GM18498 (cell line): Measurements from ENCODE around the gene EIF4E2.
"Not testable (repeated sequence)": the region's sequence is repeated elsewhere in the genome, so short reads cannot be mapped to it uniquely, and the experiment has no call there.

ENCODE experiments used
- ATAC-seq: cut with Tn5 transposase; IDR thresholded peaks from one replicate; pipeline ENCODE4 v1.9.1; 2021; ENCODE audit warnings: mild to moderate bottlenecking, moderate library complexity; ENCODE audit not compliant: unreplicated experiment

Gene EIF4E2

DNA sequence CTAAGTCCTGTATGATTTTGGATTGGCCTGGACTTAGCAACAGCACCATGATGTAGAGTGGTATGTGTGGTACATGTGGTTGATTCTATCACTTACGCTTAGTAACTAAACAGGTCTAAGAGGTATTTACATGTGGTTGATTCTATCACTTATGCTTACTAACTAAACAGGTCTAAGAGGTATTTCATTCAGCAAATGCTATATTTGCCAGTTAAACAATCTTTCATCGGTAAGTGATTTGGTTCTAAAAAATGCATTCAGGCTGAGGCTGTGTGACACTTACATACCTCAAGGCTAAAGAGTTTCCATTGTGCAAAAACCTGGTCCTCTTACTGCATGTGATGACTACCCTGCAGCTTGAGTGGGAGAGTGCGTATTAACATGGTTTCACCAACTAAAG, 13.1 kb downstream of the EIF4E2 start:
- ATAC-seq, result no peak

DNA sequence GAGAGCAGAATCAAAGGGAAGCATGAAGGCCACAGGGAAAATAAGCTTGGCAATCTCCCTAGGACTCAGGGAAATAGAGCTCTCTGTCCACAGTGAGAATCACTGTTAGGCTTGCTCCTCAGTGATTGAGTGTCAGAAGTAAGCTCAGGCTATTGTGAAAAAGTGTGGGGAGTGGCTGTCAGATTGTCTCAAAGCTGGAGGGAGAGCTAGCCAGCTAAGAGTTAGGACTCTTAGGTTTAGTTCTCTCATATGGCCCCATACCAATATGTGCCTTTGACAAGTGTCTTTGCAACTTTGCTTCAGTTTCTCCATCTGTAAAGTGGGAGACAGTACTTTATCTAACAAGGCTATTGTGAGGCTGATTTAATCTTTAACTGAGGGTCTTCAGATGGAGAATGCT, 17.2 kb downstream of the EIF4E2 start:
- no peak for ATAC-seq

DNA sequence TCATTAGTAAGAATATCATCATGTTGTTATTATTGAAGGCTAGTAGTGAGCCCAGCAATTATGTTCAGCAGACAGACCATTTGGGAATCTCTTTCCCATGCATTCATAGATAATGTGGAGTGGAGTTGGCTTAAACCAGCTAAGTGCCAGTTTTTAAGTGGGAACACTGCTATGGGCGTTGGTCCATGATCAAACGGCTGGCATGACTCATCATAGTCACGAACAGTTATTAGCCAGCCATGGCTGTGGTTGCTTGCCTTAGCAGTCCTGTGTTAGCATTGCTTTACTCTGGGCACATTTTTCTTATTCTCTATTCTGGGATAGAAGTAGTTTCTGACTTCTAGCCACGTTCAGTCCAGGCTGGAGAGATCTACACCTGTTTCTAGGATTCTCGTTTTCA, 17.7 kb downstream of the EIF4E2 start:
- no peak for ATAC-seq

DNA sequence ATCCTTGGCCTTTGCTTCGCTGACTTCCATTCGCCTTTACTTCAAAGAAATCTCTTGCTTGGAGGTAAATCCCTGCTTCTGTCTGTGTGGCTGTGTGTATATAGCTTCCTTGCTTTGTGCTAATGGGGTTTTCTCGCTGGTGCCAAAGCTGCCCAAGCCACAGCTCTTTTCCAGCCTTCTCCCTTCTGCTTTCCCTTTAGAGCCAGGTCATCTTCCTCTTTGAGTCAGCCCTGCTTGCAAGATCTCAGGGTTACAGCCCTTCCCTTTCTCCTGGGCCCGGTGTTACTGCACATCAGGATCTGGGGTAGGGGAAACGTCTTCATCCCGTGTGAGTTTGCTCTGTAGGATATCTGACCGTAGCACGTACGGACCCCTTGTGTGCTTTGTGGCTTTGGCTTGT, 19.1 kb downstream of the EIF4E2 start:
- no peak for ATAC-seq

DNA sequence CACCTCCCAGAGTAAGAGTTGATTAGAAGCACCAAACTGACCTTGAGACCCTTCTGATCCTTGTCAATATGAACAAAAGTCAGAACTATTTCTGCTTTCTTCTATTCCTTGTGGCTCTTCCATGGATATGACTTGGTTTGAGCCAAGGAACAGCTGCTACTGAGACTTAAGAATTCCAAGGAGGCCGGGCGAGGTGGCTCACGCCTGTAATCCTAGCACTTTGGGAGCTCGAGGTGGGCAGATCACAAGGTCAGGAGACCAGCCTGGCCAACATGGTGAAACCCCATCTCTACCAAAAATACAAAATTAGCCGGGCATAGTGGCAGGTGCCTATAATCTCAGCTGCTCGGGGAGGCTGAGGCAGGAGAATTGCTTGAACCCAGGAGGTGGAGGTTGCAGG, 20.0 kb downstream of the EIF4E2 start:
- ATAC-seq, result not testable (repeated sequence)

DNA sequence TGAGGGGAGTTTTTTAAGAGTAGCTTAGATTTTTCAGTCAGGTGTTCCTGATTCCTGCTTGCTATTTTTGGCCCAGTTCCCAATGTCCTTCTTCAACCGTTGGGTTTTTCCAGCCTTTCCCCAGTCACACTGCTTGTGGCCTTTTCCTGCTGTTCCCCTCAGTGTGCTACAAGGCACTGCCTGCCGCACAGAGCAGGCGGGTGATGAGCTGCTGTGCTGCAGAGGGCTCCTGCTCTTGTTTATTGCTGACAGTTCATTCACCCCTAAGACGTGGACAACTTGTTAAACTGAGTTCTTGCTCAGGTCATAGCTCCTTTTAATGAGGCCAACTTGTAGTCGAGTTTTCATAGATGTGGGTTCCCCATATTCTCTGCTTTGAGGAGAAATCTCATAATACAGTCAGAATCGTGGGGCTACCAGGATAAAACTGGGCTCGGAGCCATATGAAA, 20.6 kb downstream of the EIF4E2 start:
- no peak for ATAC-seq

DNA sequence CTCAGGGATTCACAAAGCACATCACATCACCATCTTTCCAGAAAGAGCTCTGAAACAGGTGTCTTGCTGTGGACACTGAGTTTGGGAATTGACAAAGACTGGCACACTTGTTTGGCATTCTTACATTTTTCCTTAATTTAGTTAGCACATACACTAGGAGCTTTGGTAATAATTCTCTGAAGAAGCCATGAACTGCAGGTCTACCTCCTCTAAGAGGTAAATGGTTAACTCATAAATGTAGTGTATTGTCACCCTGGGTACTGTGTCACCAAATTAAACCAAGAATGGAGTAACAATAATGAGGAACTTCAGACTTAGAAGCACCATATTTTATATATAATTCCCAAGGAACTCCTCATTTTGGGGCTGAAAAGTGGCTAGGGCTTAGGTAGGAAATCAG, 22.6 kb downstream of the EIF4E2 start:
- ATAC-seq, result no peak

- ATAC-seq, result no peak
Observed at GRCh38 chr2:232573771-232574435, 23.4 kb downstream of the EIF4E2 start.

- no peak for ATAC-seq
Observed at GRCh38 chr2:232574674-232575403, 24.4 kb downstream of the EIF4E2 start.

DNA sequence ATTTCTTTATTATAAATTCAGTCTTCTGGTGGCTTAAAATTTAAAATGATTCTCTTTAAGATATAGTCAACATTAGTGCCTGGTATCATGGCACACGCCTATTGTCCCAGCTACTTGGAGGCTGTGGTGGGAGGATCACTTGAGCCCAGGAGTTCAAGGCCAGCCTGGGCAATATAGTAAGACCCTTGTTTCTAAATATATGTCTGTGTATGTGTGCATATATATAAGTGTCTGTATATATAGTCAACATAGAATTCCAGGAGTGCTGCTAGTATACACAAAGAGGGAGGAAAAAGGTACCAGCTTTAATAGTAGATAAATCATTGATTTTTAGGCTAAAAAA, 24.9 kb downstream of the EIF4E2 start:
- ATAC-seq, result no peak

GRCh38 chr2:232576995-232577394, 26.5 kb downstream of the EIF4E2 start:
- no peak for ATAC-seq

DNA sequence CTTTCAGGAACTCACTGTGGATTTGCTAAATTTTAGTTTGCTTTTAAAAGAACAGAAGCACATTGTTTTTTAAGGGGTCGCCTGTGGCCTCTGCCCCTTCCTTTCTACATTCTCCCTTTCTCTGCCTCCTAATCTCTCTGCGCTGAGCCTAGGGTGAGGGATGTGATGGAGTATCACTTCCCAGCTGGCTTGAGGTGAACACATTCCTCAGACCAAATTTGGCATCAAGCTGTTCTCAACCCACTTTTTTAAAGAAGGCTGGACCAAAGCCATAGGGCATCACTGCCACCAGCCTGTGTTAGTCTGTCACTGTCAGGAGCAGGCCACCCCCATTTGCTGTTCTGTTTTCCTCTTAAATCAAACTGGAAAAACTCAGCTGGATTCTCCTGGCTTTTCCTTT, 27.4 kb downstream of the EIF4E2 start:
- no peak for ATAC-seq

- ATAC-seq, result no peak
Observed at GRCh38 chr2:232578626-232579025, 28.1 kb downstream of the EIF4E2 start.

DNA sequence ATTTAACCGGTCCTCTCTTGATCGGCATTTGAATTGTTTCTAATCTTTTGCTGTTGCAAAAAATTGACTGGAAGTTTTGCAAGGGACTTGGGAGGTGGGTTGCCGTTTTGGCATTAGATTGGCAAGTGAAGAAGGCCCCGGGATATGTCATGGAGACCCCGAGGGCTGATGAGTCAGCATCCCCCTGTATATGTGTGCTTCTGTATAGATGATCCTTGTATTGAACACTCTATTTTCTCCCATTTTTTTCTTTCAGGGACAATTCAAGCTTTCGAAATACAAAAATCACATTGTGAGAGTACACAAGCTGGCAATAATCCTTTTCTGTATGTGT, 30.1 kb downstream of the EIF4E2 start:
- ATAC-seq, result no peak

DNA sequence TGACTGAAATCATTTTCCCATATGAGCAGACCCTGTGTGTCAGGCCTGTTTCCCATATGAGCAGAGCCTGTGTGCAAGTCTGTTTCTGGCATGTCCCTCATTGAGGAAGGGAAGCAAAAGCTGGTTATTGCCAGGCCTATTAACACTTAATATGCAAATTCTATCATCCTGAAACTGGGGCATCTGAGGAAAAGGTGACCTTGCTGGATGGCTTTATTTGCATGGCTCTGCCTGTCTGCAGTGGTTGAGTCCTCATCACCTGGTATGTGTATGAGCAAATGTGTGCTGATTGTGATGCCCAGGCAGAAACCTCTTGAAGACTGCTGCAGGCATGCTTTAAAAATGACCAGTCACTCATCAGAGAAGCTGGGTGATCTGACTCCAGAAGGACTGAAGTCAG, 31.2 kb downstream of the EIF4E2 start:
- no peak for ATAC-seq

GRCh38 chr2:232584238-232584637, 33.7 kb downstream of the EIF4E2 start:
- no peak for ATAC-seq

- ATAC-seq, result no peak
Observed at GRCh38 chr2:232586943-232587505, 36.5 kb downstream of the EIF4E2 start.

GRCh38 chr2:232587512-232587911, 37.0 kb downstream of the EIF4E2 start:
- ATAC-seq, result no peak

DNA sequence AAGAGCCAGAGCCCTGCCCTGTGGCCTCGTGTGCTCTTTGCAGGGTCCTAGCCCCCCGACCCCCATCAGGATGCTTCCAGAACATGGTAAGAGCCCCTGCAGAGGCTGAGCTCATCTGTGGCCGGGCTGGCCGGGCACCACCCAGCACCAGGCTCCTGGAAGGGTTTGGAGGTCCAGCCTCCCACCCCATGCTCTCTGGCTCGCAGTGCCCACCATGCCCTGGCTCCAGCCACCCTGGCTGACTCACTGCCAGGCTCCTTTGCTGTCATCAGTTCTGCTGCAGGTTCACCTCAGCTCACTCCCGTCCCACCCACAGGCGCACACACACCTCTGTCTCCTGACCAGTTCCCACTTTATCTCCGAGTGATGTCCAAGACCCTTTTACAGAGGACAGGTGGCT, 37.5 kb downstream of the EIF4E2 start:
- no peak for ATAC-seq

GRCh38 chr2:232588680-232589585, 38.4 kb downstream of the EIF4E2 start:
- no peak for ATAC-seq

GRCh38 chr2:232592772-232593395, 42.4 kb downstream of the EIF4E2 start:
- no peak for ATAC-seq
